ENCODE data around the gene ST6GALNAC5.
A peak's percentile ranks its signal among the peaks of the same experiment; 100 is the strongest.

The ST6GALNAC5 gene

DNA sequence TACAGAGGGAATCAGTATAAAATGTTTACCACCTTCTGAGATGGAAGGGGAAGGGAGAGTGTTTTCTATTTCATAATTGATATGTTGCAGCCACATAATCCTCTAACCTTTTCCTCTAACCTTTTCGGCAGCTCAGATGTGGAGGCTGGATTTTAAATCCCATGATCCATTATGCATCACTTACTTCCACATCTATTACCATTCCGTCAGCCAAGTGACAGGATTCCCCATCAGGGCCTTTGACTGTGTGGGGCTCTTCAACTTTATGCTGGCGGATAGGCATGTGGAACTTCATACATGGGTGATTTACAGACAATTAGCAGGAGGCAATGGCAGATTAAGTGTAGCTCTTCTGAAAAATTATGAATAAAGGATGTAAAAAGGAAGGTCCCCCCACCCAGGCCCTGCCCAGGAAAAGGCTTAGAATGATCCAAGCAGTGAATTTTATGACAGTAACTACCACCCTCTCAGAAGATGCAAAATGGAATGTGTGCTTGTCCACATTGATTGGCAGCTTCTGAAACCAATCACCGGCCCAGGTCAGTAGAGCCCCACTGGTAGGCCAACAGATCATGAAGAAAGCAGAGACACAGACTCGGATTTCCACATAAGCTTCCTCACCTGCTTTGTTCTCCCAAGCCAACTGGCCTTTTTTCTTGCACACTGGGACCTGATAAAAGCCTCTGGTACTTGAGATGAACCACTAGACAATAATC, 147.0 kb downstream of the ST6GALNAC5 start:
- DNase-seq (ENCODE audit: low spot score), result no peak

DNA sequence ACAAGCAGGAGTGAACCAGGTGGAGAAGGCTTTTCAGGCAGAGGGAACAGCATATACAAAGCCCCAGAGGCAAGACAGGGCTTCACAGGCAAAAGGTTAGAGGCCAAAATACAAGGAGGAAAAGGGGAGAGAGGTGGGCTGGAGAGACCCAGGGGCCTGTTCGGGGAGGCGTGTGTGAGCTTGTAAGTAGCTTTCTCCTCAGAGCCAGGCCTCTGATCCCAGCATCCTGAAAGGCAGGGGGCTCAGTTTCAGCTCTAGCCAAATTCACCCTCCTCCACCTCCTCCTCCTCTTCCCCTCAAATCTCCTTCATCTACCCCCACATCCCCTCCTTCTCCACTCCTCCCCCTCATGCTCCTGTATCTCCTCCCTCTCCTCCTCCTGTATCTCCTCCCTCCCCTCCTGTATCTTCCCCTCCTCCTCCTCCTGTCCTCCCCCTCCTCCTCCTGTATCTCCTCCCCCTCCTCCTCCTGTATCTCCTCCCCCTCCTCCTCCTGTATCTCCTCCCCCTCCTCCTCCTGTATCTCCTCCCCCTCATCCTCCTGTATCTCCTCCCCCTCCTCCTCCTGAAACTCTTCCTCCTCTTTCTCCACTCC, 148.6 kb downstream of the ST6GALNAC5 start:
- DNase-seq (ENCODE audit: low spot score), result no peak

GRCh38 chr1:77016386-77016985, 149.2 kb downstream of the ST6GALNAC5 start:
- DNase-seq (ENCODE audit: low spot score), result no peak

DNA sequence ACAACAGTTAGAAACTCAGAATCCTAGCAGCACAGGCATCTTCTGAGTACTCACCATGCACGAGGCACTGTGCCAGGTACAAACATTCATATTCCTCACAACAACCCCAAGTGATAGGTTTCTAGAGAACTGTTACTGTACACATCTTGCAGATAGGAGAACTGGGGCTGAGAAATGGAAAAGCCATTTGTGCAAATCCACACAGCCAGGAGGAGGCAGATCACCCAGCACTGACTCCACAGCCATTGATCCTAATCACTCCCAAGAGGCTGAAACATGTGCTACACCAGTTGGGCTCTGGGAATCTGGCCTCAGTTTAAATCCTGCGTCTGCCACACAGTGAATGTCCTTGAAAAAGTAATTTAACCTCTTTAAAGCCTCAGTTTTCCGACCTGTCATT, 151.0 kb downstream of the ST6GALNAC5 start:
- DNase-seq (ENCODE audit: low spot score), result no peak

- DNase-seq (ENCODE audit: low spot score), result no peak
Measured at GRCh38 chr1:77018761-77019160, 151.5 kb downstream of the ST6GALNAC5 start.

- no peak for DNase-seq (ENCODE audit: low spot score)
Measured at GRCh38 chr1:77021732-77022131, 154.5 kb downstream of the ST6GALNAC5 start.

- DNase-seq (ENCODE audit: low spot score), result no peak
Measured at GRCh38 chr1:77024500-77024899, 157.2 kb downstream of the ST6GALNAC5 start.

GRCh38 chr1:77025599-77025998, 158.3 kb downstream of the ST6GALNAC5 start:
- no peak for DNase-seq (ENCODE audit: low spot score)

DNA sequence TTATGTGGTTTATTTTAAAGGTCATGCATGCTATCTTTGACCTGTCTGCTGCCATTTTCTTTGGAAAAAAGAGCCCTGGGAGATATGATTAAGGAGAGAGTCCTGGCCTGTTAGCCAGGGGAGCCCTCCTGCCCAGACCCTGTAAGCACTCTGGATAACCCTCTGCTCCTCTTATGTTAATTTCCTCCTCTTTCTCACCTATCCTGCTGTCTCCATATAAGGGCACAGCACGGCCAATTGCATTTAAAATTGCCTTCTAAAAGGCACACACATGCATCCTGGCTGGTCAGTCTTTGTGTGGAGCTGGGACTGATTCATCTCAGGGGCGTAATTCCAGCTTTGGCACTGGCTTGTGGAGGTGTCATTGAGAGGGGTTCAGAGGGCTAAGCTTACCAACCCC, 158.9 kb downstream of the ST6GALNAC5 start:
- no peak for DNase-seq (ENCODE audit: low spot score)

- no peak for DNase-seq (ENCODE audit: low spot score)
Measured at GRCh38 chr1:77026640-77027039, 159.4 kb downstream of the ST6GALNAC5 start.

GRCh38 chr1:77027847-77028246, 160.6 kb downstream of the ST6GALNAC5 start:
- DNase-seq (ENCODE audit: low spot score), result no peak

- no peak for DNase-seq (ENCODE audit: low spot score)
Measured at GRCh38 chr1:77030401-77031105, 163.3 kb downstream of the ST6GALNAC5 start.

DNA sequence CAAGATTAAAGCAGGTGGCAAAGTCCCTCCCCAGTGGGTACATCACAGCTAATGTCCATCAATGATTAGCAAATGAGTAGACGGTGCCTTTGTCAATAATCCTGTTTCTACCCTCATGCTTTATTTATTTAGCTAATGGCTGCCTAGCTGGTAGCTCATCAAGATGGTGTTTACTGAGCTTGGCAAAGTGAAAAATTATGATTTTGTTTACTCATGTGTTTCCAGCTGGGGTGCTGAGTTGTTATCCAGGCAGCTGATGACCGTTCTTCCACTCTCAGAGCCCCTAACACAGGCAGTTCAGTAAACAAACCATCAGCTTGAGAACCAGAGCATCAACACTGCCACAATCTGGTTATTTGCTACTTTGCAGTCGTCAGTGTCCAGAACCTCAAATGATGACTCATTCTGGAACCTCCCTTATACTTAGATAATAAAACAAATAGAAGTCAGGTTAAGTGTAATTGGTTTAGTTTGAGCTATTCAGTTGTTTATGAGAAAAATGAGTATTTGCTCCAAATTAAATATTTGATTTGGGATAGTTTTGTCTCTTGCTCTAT, 163.9 kb downstream of the ST6GALNAC5 start:
- DNase-seq (ENCODE audit: low spot score), result no peak

DNA sequence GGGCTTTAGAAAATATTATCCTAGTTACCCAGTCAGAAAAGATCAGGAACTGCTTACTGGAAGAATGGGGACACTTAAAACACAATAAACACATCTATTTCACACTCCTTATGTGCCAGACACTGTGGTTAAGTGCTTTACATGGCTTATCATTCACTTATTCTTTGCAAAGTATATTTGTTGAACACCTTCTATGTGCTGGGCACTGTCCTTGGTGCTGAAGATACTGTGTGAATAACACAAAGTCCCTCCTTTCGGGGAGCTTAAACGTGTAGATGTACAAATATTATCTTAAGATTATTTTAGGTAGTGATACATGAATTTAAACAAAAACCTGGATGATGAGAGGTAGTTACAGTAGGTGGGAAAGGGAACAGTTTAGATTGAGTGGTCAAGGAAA, 169.3 kb downstream of the ST6GALNAC5 start:
- peak; percentile 29 for DNase-seq (ENCODE audit: low spot score)

DNA sequence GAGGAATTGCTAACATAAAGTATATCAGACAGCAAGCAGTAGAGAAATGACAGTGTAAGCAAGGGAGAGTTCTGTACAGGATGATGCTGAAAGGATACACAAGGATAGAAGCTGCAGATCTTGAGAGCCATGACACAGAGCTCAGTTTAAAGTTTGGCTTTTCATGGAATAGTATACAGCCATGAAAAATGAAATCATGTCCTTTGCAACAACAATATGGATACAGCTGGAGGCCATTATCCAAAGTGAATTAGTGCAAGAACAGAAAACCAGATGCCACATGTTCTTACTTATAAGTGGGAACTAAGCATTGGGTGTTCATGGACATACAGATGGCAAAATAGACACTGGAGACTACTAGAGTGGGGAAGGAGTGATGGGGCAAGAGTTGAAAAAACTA, 169.8 kb downstream of the ST6GALNAC5 start:
- DNase-seq (ENCODE audit: low spot score), result no peak

GRCh38 chr1:77038000-77038399, 170.7 kb downstream of the ST6GALNAC5 start:
- DNase-seq (ENCODE audit: low spot score), result no peak

GRCh38 chr1:77039111-77039510, 171.8 kb downstream of the ST6GALNAC5 start:
- no peak for DNase-seq (ENCODE audit: low spot score)

- no peak for DNase-seq (ENCODE audit: low spot score)
Measured at GRCh38 chr1:77039739-77040138, 172.5 kb downstream of the ST6GALNAC5 start.

DNA sequence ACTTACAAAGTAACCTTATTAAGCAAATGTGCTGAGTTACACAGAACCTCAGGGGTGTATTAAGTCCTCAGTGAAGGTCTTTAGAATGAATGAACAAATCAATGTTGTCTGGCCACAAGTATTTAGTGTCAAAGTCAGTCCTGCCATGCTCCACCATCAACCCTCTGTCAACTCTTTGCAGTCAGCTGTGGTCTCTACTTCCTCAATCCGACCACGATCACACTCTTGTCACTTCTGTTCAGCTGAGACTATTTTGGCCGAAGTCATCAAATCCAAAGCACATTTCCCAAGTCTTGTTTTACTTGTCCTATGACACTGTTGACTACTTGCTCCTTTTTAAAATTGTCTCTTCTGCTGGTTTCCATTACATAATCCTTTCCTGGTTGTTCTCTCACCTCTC, 173.5 kb downstream of the ST6GALNAC5 start:
- DNase-seq (ENCODE audit: low spot score), result no peak

- no peak for DNase-seq (ENCODE audit: low spot score)
Measured at GRCh38 chr1:77044133-77044849, 177.0 kb downstream of the ST6GALNAC5 start.

DNA sequence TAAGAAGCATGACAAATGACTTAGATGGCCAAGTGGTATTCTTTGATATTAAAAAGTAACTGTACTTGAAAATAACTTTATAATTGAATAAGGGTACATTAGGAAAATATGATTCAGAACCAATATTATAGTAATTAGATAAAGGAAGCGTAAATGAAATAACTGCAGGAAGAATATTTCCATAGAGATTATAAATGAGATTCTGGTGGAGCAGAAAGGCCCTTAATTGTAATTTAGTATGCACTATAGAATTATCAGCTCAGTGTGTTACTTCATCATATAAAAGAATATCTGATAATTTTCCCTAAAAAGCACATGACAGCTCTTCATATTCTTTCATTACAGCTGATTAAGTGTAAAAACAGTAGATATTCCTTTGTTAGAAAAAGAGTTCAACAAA, 180.3 kb downstream of the ST6GALNAC5 start:
- no peak for DNase-seq (ENCODE audit: low spot score)
